GM19193 (cell line): Measurements from ENCODE around the gene NFATC1.

Experiments
- POLR2A ChIP-seq: IDR thresholded peaks from 4 replicates; pipeline ENCODE4 v1.6.1; 2011; ENCODE audit not compliant: insufficient read depth, insufficient read length; ENCODE audit errors: extremely low read depth

The NFATC1 gene

DNA sequence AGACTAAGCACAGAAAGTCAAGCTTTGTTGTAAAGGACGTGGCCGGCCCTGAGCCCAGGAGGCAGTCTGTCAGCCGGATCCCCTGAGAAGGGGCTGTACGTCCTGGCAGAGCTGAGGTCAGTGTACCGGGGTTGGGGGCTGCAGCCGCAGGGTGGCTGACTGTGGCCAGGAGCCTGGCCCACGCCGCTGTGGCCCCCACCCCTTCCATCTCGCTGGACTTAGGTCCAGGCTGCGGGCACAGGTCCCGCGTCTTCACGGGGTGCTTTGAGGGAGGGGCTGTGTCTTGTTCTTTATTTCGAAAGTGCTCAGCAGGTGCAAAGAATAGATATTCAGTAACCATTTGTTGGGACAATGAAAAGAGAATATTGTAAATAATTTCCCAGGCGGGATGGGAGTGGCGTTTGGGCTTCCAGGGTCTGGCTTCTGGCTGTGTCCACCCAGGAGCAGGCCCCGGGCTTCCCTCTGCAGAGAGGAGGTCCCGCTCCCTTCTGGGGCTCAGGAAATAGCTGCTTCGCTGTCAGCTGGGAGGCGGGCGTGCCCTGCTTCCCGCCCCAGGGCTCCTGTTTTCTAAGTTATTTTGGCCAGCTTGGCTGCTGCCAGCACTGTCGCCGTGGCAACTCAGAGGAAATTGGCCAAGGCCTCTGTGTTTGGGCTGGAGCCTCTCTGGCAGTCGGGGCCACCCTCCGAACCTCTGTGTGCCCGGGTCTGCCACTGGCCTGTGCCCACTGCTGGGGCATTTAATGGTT is 7.4 kb downstream of the NFATC1 start:
- no peak for TF ChIP-seq POLR2A

DNA sequence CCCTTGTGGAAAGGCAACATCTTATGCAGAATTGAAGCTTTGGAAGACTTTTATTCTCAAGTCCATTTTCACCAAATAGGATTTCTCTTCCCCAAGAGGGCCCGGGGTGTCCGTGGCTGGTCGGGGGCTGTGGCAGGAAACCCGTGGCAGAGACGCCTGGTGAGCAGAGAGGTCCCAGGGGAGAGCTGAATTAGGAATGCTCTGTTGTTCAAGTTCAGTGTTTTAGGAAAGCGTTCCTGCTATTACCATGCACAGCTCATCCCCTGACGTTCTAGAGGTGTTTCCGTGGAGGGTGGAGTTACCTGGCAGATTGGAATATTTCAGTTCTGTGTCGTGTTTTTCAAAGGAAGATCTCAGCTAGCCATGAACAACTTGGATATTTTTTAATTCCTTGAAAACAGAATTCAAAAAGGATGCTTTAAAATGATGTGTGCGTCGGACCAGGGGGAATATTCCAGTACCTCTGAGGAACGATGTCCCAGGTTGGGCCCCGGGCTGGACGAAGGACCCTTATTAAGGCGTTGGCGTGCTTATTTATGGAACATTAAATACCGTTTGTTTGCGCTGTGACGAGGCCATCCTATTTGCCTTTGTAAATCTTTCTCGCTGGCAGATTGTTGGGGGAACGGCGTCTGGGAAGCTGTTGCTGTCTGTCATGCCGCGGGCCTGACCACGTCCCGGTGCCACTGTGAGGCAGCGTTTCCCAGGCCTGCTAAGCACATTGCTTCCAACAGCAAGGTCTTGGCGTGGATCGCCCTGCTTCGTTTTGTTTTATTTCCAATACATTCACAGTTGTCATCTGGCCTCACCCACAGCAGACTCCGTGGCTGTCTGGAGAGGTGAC is 8.2 kb downstream of the NFATC1 start:
- no peak for TF ChIP-seq POLR2A

DNA sequence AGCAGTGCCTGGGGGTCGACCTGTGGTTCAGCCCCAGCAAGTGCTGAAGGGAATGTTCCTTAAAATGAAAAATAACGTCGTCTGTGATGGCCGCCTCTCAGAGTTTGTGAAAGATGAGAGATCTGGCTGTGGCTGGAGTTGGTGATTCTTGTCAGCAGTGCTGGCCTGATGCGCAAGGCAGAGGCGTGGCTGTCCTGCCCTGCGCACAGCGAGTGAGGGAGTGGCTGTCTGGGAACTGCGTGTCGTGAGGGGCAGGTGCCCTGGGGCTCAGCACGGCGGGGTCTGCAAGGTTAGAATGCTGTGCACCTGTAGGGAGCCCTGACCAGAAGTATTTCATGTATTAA is 8.8 kb downstream of the NFATC1 start:
- no peak for TF ChIP-seq POLR2A

DNA sequence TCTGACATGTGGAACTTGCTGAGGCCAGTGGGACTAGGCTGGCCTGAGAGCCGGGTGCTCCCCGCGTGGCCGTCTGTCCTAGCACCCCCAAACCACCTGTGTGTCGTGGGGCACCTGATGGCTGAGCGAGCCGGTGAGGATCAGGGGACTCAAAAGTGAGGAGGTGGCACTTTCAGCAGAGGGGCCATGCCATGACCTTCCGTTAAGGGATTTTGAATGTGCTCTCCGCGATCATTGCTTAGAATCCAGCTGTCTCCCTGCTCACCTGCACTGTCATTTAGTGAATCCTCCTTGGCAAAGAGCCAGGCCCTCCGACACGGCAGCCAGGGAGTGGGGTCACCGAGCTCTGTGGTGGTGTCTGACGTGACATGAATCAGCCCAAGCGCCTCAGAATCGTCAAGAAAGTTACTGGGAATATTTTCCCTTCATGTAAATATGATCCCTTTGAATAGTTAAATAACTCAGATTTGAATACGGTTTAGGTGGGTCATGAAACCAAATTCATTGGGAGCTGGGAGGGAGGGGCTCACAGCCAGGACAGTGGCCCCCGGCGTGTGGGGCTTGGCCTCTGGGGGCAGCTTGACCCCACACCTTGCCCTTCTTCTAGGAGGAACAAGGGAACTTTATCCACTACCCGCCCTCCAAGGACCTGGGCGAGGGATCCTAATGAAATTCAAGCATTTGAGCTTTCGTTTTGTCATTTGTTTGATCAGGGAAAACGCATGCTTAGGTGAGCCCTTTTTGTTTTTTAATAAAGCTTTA is 9.5 kb downstream of the NFATC1 start:
- TF ChIP-seq POLR2A, result peak; percentile 8

DNA sequence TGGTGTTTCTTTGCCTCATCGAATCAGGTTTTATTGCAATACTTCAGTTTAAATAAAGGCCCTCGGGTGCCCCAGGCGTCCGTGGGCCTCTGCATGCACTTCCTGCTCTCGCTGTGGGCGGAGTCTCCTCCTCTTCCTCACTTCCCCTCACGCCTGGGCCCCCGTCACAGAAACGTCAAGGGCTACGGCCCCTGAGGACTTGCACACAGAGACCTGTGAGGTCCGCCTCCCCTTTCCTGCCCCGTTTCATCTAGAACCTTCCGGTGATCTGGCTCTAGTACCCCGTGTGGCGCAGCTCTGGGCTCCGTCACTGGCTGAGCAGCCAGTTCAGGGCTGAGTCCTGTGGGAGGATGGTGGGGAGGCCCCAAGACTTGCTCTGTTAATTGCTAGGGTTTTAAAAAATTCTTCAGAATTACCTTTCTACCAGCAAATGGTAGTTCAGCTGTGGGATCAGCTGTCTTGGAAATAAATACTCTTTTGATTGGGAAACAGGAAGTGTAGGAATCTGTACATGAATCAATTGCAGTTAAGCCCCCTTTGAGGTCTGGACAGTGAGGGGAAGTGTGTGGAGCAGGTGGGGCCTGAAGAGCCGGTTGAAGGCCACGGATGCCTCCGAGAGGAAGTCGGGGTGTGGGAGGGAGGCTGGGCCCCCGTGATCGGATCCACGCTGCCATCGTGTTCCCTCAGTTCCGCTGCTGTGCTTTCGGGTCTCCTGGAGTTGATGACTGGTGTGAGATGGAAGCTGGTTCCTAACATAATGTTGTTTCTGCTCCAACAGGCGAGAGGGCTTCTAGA is 10.2 kb downstream of the NFATC1 start:
- TF ChIP-seq POLR2A, result peak; percentile 58

DNA sequence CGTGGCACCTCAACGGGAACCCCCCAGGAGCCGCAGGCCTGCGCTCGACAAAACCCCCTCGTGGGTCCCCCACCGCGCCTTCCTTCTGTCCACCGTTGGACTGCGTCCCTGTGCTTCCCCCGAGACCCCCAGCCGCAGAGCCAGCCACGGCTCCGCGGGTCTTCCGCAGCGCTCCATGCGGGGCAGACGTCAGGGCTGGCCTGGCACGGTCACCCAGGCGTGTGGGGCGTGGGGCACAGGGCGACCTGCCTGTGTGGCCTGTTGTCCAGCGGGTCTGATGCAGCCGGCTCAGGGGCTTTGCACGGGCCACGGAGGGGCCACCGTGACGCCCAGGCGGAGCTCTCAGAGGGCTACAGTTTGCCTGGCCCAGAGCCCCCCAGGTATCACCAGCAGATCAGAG is 11.0 kb downstream of the NFATC1 start:
- TF ChIP-seq POLR2A, result no peak

DNA sequence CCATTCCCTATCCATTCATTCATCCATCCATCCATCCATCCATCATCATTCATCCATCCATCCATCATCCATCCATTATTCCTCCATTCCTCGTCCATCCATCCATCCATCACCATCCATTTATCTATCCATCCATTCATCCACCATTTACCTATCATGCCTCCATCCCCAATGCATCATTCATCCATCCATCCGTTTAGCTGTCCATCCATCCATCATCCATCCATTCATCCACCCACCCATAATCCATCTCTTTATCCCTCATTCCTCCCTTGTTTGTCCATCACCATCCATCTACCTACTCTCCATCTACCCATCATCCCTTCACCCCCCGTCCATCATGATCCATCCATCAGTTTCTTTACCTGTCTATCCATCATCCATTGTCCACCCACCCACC is 13.6 kb downstream of the NFATC1 start:
- TF ChIP-seq POLR2A, result no peak

DNA sequence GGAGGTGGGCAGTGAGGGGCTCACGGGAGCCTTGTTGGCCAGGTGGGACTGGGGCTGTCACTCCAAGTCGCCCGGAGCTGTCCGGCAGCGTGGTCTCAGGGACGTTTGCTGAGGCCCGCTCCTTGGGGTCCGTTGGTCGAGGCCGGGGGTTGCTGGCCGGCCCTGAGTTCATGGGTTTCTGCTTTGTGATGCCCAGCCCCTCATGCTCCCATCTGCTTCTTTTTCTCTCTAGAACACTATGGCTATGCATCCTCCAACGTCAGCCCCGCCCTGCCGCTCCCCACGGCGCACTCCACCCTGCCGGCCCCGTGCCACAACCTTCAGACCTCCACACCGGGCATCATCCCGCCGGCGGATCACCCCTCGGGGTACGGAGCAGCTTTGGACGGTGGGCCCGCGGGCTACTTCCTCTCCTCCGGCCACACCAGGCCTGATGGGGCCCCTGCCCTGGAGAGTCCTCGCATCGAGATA is 14.5 kb downstream of the NFATC1 start:
- TF ChIP-seq POLR2A, result no peak

DNA sequence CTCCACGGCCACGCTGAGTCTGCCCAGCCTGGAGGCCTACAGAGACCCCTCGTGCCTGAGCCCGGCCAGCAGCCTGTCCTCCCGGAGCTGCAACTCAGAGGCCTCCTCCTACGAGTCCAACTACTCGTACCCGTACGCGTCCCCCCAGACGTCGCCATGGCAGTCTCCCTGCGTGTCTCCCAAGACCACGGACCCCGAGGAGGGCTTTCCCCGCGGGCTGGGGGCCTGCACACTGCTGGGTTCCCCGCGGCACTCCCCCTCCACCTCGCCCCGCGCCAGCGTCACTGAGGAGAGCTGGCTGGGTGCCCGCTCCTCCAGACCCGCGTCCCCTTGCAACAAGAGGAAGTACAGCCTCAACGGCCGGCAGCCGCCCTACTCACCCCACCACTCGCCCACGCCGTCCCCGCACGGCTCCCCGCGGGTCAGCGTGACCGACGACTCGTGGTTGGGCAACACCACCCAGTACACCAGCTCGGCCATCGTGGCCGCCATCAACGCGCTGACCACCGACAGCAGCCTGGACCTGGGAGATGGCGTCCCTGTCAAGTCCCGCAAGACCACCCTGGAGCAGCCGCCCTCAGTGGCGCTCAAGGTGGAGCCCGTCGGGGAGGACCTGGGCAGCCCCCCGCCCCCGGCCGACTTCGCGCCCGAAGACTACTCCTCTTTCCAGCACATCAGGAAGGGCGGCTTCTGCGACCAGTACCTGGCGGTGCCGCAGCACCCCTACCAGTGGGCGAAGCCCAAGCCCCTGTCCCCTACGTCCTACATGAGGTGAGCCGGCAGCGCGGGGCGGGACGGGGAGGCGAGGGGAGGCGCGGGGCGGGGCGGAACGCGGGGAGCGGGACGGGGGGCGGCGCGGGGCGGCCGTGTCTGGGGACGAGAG is 15.2 kb downstream of the NFATC1 start:
- no peak for TF ChIP-seq POLR2A

DNA sequence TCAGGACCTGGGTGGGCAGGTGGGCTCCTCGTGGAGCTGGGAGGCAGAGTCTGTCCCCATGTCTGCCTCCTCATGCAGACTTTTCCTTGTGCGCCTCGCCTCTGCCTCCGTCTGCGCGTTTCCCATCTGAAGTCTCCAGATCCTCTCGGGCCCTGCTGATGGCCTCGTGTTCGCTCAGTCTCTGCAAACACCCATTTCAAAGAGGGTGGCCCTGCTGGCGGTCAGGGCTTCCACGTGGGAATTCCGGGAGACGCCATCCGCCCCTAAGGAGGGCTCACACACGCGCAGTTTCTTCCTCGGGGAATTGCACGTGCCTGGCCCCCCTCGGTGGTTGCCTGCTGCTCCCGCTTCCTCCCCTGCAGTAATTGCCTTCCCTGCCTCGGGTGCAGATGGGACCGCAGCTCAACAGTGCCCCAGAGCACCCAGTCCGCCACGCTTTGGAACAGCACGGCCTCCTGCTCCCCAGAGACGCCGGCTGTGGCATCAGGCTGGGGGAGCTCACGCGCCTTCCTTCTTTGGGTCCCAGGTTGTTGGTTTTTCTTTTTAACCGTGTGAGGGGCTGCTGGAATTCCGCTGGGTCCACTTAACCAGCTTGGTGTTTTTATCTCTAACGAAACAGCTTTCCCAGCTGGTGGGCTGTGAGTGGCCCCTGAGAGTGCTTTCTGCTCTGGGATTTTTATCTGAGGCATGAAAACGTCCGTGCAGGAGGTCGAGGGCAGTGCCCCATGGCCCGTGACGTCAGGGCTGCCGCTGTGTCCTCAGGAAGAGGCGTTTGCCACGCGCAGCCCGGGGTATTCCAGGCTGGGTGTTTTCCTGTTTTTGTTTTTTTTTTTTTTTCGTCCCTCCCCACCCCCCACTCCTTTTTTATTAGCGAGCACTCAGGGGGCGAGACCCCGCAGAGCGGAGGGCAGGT is 16.1 kb downstream of the NFATC1 start:
- no peak for TF ChIP-seq POLR2A

DNA sequence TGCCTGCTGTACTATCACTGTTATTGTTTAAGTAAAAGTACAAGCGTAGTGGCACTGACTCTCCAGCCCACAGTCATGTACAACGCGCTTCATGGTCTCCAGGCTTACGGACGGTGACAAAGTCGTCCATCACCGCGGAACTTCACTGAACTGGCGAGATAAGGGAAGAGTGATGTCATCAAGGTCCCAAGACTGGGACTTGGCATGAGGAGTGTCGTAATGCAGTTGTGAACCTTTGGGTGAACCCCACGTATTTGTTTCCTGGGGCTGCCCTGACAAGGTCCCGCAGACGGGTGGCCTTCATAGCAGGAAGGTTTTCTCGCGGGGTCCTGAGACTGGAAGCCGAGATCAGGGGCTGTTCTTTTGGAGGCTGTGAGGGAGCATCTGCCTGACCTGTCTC is 17.3 kb downstream of the NFATC1 start:
- TF ChIP-seq POLR2A, result no peak

DNA sequence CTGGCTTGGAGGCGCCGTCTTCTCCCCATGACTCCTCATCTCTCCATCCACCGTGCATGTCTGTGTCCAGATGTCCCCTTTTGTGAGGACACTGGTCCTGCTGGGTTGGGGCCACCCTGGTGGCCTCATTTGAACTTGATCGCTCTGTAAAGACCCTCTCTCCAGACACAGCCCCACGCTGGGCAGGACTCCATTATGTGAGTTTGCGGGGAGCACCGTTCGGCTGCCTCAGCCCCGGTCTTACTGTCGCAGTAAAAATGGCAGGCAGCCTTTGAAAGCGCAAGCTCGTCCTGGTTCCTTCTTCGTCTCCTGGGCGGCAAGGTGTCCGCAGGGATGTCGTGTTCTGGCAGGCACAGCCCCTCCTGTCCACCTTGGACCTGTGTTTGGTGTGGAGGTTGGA is 17.7 kb downstream of the NFATC1 start:
- TF ChIP-seq POLR2A, result no peak

DNA sequence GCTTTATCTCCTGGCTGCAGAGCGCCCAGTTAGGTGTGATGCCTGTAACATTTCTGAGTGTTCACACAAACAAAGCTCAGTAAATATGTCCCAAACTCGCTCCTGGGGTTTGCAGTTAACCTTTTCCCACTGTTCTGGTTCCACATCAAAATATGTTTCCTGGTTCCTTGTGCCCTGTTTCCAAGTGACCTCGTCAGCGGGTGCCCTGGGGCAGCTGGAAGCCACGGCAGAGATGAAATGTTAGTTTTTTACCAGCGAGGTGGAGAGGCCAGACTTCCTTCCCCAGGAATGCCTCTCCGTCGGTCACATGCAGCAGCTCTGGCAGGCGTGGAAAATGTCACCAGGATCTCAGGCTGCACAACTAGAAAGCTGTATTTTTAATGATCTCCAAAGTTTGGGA is 18.2 kb downstream of the NFATC1 start:
- TF ChIP-seq POLR2A, result no peak
